Colon (tissue), 2 donors: Measurements from ENCODE around the gene ALDOB.

Experiments
- FAIRE-seq: peaks from 2 replicates; lab custom pipeline; 2012; peaks lifted over from hg19 to GRCh38; lab: Jason Lieb, UNC
- donor health status: control.
- donor health status: control.

Gene ALDOB

GRCh38 chr9:101455656-101456240 is 20.2 kb upstream of the ALDOB start:
- FAIRE-seq: no peak

- no peak for FAIRE-seq
Observed at GRCh38 chr9:101453776-101454570, 18.4 kb upstream of the ALDOB start.

- no peak for FAIRE-seq
Observed at GRCh38 chr9:101451498-101451897, 15.9 kb upstream of the ALDOB start.

GRCh38 chr9:101450931-101451330 is 15.4 kb upstream of the ALDOB start:
- no peak for FAIRE-seq

GRCh38 chr9:101449071-101449721 is 13.6 kb upstream of the ALDOB start:
- FAIRE-seq: no peak

GRCh38 chr9:101448680-101449070 is 13.1 kb upstream of the ALDOB start:
- no peak for FAIRE-seq

GRCh38 chr9:101446732-101447131 is 11.2 kb upstream of the ALDOB start:
- no peak for FAIRE-seq

- no peak for FAIRE-seq
Observed at GRCh38 chr9:101445353-101446029, 9.9 kb upstream of the ALDOB start.

GRCh38 chr9:101443364-101443771 is 7.8 kb upstream of the ALDOB start:
- no peak for FAIRE-seq

GRCh38 chr9:101442736-101443135 is 7.2 kb upstream of the ALDOB start:
- no peak for FAIRE-seq

- FAIRE-seq: no peak
Observed at GRCh38 chr9:101442318-101442717, 6.7 kb upstream of the ALDOB start.

- no peak for FAIRE-seq
Observed at GRCh38 chr9:101440714-101441230, 5.2 kb upstream of the ALDOB start.

GRCh38 chr9:101438523-101438922 is 2.9 kb upstream of the ALDOB start:
- FAIRE-seq: no peak

- no peak for FAIRE-seq
Observed at GRCh38 chr9:101437806-101438232, 2.2 kb upstream of the ALDOB start.

GRCh38 chr9:101434998-101435397 is 576 bp downstream of the ALDOB start:
- FAIRE-seq: no peak

- no peak for FAIRE-seq
Observed at GRCh38 chr9:101433229-101433628, 2.3 kb downstream of the ALDOB start.

- no peak for FAIRE-seq
Observed at GRCh38 chr9:101432740-101433139, 2.8 kb downstream of the ALDOB start.

- FAIRE-seq: no peak
Observed at GRCh38 chr9:101432171-101432570, 3.4 kb downstream of the ALDOB start.

- no peak for FAIRE-seq
Observed at GRCh38 chr9:101429736-101430135, 5.8 kb downstream of the ALDOB start.

- no peak for FAIRE-seq
Observed at GRCh38 chr9:101428909-101429308, 6.7 kb downstream of the ALDOB start.

GRCh38 chr9:101427957-101428655 is 7.5 kb downstream of the ALDOB start:
- FAIRE-seq: no peak

GRCh38 chr9:101427358-101427757 is 8.2 kb downstream of the ALDOB start:
- no peak for FAIRE-seq
